ENCODE results near the gene CDK17.
A peak's percentile ranks its signal among the peaks of the same experiment; 100 is the strongest.

Gene CDK17

GRCh38 chr12:96257550-96258103, 142.6 kb downstream of the CDK17 start:
- DNase-seq = no peak

DNA sequence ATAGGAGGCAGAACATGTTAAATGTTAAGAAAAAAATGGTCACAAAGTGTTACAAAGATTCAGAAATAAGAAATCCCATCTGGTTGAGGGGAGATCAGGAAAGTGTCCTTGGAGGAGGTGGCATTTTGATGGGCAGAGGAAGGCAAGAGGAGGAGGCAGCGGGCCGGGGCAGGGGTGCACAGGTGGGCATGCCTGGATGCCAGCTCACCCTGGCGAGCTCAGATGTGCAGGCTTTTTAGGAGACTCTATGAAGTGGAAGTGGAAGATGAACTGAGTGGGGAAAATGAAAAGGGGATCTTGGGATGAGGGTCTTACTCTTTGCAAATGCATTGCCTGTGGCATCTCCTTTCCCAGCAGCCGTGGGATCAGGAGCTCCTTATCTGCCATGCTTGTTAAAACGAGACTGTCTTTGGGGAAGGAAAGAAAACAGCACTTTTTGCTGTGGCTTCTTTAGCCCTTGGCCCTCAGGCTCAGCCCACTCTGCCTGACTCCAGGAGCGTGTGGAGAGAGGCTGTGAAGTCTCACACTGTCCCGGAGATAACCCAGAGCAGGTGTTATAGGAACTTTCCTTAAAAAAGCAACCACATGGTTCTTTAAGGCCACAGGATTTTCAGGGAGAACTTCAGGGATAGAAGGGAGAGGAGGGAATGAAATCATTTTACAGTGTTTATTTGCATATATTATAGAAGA, 143.4 kb downstream of the CDK17 start:
- DNase-seq = no peak

- DNase-seq = no peak
Measured at GRCh38 chr12:96255077-96255476, 145.2 kb downstream of the CDK17 start.

DNA sequence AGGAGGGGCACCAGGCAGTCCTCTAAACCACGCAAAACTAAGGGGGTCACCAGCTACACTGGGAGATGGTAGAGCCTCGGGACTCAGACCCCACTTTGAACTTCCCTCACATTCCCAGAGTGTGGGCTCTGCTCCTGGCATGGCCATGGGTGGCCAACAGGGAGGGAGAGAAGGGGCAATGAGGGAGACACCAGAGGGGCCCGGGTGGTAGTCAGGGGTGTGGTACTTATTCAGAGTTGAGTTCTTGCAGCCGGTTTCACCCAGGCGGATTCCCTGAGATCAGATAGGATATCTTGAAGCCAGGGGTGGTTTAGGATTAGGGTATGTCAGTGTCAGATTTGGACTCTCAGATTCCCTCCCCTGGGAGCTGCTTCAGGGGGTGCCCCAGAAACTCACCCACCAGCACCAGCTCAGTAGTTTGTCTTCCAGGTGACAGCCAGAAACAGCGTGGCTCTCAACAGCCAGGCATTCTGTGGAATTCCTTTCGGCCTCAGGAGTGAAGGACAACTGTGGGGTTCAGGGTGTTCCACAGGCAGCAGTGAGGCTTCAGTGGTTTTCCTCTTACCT, 150.0 kb downstream of the CDK17 start:
- no peak for DNase-seq

DNA sequence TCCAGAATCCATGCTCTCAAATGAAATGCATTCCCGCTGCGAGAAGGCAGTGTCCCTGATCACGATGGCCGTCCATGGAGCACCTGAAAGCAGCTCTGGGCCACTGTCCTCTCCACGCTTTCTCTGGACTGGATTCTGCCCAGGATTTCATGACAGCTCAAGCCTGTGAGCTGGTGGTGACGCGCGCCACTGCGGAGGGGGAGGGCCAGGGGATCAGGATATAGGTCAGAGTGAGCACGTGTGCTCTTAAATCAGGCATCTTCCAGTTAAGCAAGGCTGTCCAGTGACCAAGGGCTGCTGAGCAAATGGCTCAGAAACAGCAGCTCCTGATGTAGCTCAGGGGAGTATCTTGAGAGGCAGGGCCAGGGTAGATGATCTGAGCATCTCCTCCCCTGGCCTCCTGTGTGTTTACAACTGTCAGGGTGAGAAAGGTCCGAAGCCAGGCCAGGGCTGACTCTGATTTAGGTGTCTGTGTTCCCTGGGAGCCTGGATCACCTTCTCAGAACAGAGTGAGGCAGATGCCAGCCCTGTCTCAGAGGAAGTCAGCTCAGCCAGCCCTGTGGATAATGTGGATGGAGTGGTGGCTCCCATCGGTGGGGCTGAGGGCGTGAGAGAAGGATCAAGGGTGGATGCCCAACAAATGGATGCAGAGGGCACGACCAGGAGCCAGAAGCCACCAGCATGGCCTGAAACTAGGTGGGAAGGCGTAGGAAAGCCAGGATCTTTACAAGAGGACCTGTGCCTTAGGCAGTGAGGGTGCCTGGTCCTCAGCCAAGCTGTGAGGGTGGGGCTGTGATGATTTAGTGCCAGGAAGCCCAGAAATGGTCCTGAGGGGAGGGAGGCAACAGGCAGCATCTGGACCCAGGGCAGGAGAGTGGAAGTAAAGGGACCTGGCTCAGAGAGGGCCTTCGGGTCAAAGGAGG, 150.8 kb downstream of the CDK17 start:
- no peak for DNase-seq

DNA sequence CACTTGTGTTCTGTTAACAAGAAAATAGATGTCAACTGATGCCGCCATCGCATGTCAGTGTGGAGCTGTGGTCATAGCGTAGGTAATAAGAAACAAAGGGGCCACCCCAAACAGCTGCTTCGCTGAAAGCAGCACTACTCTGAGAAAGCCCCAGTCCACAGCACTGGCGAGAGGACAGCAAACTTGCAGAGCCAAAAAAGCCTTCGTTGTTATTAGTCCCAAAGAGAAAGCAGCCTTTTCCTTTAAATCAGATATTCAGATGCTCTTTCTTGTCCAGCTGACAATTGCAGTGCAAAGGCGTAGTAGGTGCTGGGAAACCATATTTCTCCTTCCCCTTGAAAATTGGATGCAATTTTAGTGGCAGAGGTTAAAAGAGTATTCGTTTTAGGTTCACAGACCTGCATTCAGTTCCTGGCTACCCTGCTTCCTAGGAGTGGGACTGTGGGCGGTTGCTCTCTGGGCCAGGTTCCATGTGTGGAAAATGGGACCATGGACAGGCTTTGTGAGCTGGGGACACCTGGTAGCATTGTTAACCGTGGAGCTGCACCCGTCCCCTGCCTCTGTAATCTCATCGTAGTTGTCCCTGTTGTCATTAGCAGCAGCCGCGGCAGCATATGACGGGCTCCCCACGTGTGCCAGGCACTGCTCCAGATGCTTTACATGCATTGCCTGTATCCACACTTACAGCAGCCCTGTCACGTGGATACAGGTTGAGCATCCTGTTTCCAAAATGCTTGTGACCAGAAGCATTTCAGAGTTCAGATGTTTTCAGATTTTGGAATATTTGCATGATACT, 151.9 kb downstream of the CDK17 start:
- DNase-seq = no peak

DNA sequence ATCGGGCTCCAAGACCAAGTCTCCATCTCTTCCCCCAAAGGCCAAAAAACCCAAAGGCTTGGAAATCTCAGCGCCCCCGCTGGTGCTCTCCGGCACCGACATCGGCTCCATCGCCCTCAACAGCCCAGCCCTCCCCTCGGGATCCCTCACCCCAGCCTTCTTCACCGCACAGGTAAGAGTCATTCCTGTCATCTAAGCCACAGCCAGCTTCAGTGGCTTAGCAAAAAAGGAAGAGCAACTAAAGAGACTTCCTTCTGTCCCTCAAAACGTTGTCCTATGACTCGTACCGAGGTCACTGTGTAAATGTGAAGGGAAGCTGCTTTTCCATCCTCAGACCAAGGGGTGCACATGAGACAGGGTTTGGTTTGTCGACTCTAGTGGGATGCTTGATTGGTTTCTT, 152.7 kb downstream of the CDK17 start:
- DNase-seq = no peak

- DNase-seq = no peak
Measured at GRCh38 chr12:96246926-96247505, 153.2 kb downstream of the CDK17 start.

DNA sequence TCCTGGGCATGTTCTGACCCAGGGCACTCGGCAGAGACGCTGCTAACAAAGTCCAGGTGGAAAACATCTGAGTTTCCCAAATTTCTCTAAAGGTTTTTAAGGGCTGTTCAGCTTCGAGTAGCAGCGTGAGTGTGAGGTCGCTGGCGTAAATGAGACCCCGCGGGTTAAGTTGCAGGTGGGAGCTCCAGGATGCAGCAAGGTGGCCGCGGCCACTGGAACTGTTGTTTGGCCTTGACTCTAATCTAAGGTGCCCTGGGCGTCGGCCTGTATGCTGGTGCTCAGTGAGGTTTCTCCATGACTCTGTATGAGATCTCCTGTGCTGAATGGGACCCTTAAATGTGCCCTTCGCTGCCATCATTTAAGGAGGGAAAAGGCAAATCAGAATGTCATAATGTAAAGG, 155.4 kb downstream of the CDK17 start:
- no peak for DNase-seq

GRCh38 chr12:96242597-96242996, 157.6 kb downstream of the CDK17 start:
- no peak for DNase-seq

GRCh38 chr12:96241846-96242256, 158.4 kb downstream of the CDK17 start:
- peak; percentile 64 for DNase-seq

DNA sequence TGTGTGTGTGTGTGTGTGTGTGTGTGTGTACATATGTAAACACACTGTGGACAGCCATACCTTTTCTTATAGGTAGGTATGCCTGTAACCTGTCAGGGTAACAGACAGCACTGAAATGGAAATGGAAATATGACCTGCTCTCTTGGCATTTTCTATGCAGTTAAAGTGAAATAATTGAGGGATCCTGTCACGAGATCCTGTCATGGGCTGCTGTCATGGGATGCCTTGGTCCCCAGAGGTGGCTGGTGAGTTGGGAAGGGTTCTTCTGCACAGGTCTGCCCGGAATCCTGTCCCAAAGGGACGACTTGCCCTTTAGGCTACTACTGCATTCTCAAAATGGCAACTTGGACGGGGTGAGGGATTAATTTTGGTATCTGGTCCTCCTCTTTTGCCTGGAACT, 158.8 kb downstream of the CDK17 start:
- no peak for DNase-seq

- DNase-seq = peak; percentile 12
Measured at GRCh38 chr12:96240656-96241055, 159.6 kb downstream of the CDK17 start.

DNA sequence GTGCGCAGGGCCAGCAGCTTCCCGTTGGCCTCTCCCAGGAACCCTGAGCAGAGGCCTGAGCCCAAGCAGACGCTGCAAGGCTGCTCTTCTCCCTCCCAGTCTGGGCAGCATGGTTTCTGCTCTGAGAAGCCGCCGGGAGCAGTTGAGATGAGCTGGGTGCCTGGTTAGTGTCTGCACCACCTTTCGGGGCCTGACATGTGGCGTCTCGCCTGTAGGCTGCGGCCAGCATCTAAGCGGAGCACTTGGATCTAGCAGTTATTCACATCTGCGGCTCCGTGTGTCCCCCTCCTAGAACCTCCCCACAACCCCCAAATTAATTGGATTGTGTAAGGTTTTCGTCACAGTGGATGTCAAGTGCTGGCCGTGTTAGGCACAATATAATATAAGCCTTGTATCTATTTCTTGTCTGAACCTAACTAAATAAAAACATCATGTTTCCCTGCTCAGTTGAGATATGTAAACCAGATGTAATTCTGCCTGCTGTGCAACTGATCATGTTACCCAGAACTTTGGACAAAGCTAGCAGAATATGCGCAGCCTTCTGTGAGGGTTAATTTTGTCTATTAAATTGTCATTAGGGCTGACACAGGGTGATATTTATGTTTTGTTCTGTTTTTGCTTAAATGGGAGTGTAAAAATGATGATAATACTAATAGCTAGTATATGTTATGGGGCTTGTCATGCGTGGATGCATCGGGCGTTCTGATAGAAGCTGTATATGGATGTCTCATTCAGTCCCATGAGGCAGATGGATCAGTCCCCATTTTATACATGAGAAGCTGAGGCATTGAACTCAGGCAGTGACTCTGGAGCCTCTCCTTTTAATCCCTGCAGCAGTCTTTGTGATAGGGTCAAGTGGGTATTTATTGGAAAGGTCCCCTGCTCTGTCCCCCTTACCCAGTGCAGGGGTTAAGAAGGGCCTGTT, 160.3 kb downstream of the CDK17 start:
- DNase-seq = no peak

DNA sequence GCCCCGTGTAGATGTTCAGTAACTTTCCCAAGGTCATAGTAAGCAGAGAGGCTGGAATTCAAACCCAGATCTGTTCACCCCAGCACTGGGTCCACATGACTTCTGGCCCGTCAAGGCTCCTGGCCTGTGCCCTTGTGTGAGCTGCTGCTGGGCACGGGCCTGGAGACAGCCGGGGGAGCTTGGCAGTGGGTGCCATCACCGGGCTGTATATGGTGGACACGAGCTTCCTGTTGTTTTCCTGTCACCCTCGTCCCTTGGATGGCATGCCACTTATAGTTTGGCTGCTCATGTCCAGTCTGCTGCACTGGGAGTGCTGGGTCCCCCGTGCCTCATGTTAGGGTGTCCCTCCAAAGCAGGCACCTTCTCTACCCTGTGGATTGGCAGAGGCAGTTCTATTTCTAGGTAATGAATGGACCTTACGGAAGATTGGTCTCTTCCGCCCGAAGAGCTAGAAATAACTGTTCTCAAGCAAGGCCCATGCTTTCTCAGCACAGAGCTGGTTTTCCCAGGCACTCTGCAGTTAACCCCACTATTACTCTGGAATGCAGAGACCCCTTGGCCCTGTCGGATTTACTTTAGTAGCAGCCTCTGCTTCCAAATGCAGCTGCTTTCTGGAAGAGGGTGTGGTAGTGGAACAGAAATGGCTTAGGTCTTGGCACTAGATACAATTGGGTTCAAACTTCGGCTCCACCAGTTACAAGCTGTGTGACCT, 161.7 kb downstream of the CDK17 start:
- DNase-seq = peak; percentile 18

GRCh38 chr12:96237465-96238077, 162.7 kb downstream of the CDK17 start:
- DNase-seq = peak; percentile 59

- no peak for DNase-seq
Measured at GRCh38 chr12:96237035-96237434, 163.2 kb downstream of the CDK17 start.

- peak; percentile 51 for DNase-seq
Measured at GRCh38 chr12:96236221-96236822, 163.9 kb downstream of the CDK17 start.

GRCh38 chr12:96235484-96235826, 164.8 kb downstream of the CDK17 start:
- no peak for DNase-seq
